Activated CD4-positive, alpha-beta memory T cell treated with anti-CD3 and anti-CD28 coated beads, Interleukin-2, amount 10 ng/mL, durations not matched to agents 7 days and 5 days (primary cell): ENCODE measurements around the gene ABCB9. TPM values are rescaled to one million over a fixed set of nuclear protein-coding genes. Genes with fewer than 3 reads are reported as not detected.

ENCODE experiments used
- CTCF ChIA-PET: fragments of 350-600 bp; sonication (Branson Sonifier 250); formaldehyde crosslinking; loops from one replicate; lab custom pipeline; 2021; ENCODE audit warnings: antibody characterized with exemption, inconsistent platforms; lab: Charles Lee
- POLR2A ChIA-PET: fragments of 350-600 bp; sonication (Branson Sonifier 250); formaldehyde crosslinking; loops from one replicate; lab custom pipeline; 2021; ENCODE audit warnings: antibody characterized with exemption; lab: Charles Lee
- DNase-seq: peaks from one replicate; pipeline ENCODE4 v3.0.0-alpha.2; 2020
- H3K27ac Mint-ChIP-seq: one replicate; pipeline ENCODE4 v1.8.0; 2021; ENCODE audit warnings: mild to moderate bottlenecking, mixed read lengths
- H3K27me3 Mint-ChIP-seq: one replicate; pipeline ENCODE4 v1.8.0; 2021; ENCODE audit warnings: mixed read lengths
- H3K36me3 Mint-ChIP-seq: one replicate; pipeline ENCODE4 v1.8.0; 2021; ENCODE audit warnings: low read depth, mixed read lengths
- H3K4me1 Mint-ChIP-seq: one replicate; pipeline ENCODE4 v1.8.0; 2021; ENCODE audit warnings: mixed read lengths
- H3K4me3 Mint-ChIP-seq: one replicate; pipeline ENCODE4 v1.8.0; 2021; ENCODE audit warnings: mild to moderate bottlenecking, mixed read lengths
- H3K9me3 Mint-ChIP-seq: one replicate; pipeline ENCODE4 v1.8.0; 2021; ENCODE audit warnings: mixed read lengths
- total RNA-seq, 2 experiments: library from RNA; stranded (reverse); gene quantifications; one replicate each; pipeline ENCODE4 v1.2.3, GENCODE V29; 2021

Gene ABCB9
- total RNA-seq, 2 experiments from 2014 or later = 3.2 to 3.3 TPM

- Mint-ChIP-seq H3K9me3 (no peaks in the 10 kb centered on the region), H3K36me3 (peaks cover 12% of the 10 kb centered on the region), H3K4me3 (peak overlapping the region; percentile 97), H3K4me1 (peaks cover 47% of the 10 kb centered on the region), H3K27me3 (no peaks in the 10 kb centered on the region), H3K27ac (peak overlapping the region; percentile 98)
- ChIA-PET CTCF (interaction anchor here (1.2 to 3.3 kb wide), 2 partner anchors 24 to 262 kb away, joined by 3 to 12 read pairs; no protein-coding TSS in a partner anchor), POLR2A (interaction anchor here (1.2 to 3.0 kb wide), 4 partner anchors 11 to 256 kb away, joined by 5 to 32 read pairs (median 8); partner anchors contain the start of genes ABCB9, MPHOSPH9 and MTRFR)
- no peak for DNase-seq
These were observed 10.3 kb upstream of the ABCB9 start for GRCh38 chr12:122976648-122976975.

DNA sequence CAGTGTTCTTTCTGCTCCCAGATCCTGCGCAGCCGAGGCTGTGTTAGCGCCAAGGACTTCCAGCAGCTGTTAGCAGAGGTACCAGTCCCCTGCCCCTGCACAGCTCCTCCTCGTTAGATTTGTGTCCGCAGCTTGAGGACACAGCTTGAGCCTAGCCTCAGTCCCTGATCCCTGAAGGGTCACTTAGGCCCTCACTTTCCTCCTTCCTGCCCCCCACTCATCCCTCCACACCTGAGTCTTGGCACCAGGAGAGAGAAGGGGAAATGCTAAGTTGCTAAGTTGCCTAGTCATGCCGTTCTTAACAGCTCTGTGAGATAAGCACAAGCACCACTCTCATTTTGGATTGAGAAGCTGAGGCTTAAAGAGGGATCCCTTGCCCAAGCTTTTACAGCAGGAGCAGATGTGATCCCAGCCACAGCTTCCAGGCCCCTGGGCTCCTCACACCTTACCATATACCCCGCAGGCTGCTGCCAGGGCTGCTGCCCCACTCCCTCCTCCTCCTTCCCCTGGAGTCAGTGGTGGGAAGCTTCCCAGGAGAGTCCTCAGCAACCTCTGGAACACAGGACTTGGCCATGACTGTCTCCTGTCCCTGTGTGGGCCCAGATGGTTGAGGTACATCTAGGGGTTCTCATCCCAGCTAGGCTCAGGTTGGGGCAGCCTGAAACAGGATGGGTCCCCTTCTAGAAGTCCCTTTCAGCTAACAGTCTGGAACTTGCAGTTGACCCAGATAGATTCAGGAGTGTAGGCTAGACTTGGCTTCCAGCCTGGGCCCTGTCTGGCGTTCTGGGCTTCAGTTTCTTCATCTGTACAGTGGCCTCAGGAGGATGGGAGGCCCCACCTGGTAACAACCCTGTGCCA is 9.8 kb upstream of the ABCB9 start:
- ChIA-PET POLR2A (interaction anchor here (0.8 to 3.0 kb wide), 15 partner anchors 10 to 389 kb away, joined by 3 to 46 read pairs (median 8); partner anchors contain the start of genes ABCB9, MPHOSPH9 and MTRFR), CTCF (interaction anchor here (1.1 to 3.3 kb wide), 4 partner anchors 23 to 262 kb away, joined by 3 to 12 read pairs (median 6); no protein-coding TSS in a partner anchor)
- peak overlapping the region; percentile 97 for H3K4me3 Mint-ChIP-seq
- H3K9me3 Mint-ChIP-seq = no peaks in the 10 kb centered on the region
- no peaks in the 10 kb centered on the region for H3K27me3 Mint-ChIP-seq
- H3K36me3 Mint-ChIP-seq = peaks cover 8% of the 10 kb centered on the region
- peak overlapping the region; percentile 98 for H3K27ac Mint-ChIP-seq
- no peak for DNase-seq
- peaks cover 44% of the 10 kb centered on the region for H3K4me1 Mint-ChIP-seq

GRCh38 chr12:122974892-122975789 is 8.9 kb upstream of the ABCB9 start, which contains the start of gene OGFOD2:
Gene OGFOD2, plus strand, starts transcription at chr12:122975244. Its CDS starts 8 bp downstream, at chr12:122975252.
- ChIA-PET CTCF (interaction anchor here (0.6 to 3.3 kb wide), 6 partner anchors 22 to 263 kb away, joined by 3 to 12 read pairs (median 4); no protein-coding TSS in a partner anchor), POLR2A (interaction anchor here (0.6 to 3.0 kb wide), 30 partner anchors 9 to 483 kb away, joined by 3 to 46 read pairs (median 4); partner anchors contain the start of genes ABCB9, MPHOSPH9, MTRFR and PITPNM2)
- H3K27me3 Mint-ChIP-seq = no peaks in the 10 kb centered on the region
- peaks cover 6% of the 10 kb centered on the region for H3K36me3 Mint-ChIP-seq
- H3K4me3 Mint-ChIP-seq = peak within 1 kb of the TSS; percentile 97
- H3K9me3 Mint-ChIP-seq = no peaks in the 10 kb centered on the region
- peak; percentile 95 for DNase-seq
- peak within 1 kb of the TSS; percentile 98 for H3K27ac Mint-ChIP-seq
- H3K4me1 Mint-ChIP-seq = peaks cover 42% of the 10 kb centered on the region

DNA sequence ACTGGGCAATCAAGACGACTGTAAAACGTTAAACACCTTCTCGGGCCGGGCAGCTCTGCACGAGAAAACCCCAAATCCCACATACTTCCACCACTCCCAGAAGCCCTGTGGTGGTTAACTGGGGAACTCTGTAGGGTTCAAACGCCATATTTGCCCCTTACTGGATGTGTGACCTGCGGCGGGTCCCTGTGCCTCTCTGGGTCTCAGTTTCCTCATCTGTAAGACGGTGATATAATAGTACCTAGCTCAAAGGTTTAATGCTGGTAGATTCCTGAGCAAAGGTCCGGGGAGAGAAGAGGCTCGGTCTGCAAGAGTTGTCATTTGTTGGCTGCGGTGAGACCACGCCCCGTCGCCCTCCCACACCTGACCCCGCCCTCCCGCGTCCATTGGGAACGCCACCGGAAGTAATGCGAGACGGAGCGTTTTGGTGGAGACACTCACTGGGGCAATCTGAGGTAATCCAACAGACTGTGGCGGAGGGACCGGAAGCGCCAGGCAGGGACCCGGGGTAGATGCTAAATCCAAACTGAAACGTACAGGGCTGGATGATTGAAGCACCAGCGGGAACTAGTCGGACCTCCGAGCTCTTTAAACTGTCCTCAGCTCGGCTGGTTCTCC is 8.1 kb upstream of the ABCB9 start:
- Mint-ChIP-seq H3K27ac (peak overlapping the region; percentile 98), H3K27me3 (no peaks in the 10 kb centered on the region)
- POLR2A ChIA-PET = interaction anchor here (0.6 to 3.0 kb wide), 28 partner anchors 8 to 484 kb away, joined by 3 to 46 read pairs (median 4); partner anchors contain the start of genes ABCB9, MPHOSPH9, MTRFR and PITPNM2

GRCh38 chr12:122969676-122970075 is 3.4 kb upstream of the ABCB9 start:
- H3K27me3 Mint-ChIP-seq = no peaks in the 10 kb centered on the region
- H3K27ac Mint-ChIP-seq = no peak overlapping the region
- H3K4me3 Mint-ChIP-seq = no peak overlapping the region
- POLR2A ChIA-PET = interaction anchor here (1.1 to 1.2 kb wide), 2 partner anchors 15 to 266 kb away, joined by 3 to 4 read pairs; no protein-coding TSS in a partner anchor
- H3K9me3 Mint-ChIP-seq = no peaks in the 10 kb centered on the region
- CTCF ChIA-PET = interaction anchor here (1.3 kb wide), 1 partner anchor 268 kb away, joined by 3 read pairs; no protein-coding TSS in a partner anchor
- H3K36me3 Mint-ChIP-seq = no peaks in the 10 kb centered on the region
- no peak for DNase-seq
- peaks cover 19% of the 10 kb centered on the region for H3K4me1 Mint-ChIP-seq

More for the DNA sequence above, 8.1 kb upstream of the ABCB9 start:
- peak; percentile 99 for DNase-seq
- Mint-ChIP-seq H3K36me3 (peaks cover 2% of the 10 kb centered on the region), H3K9me3 (no peaks in the 10 kb centered on the region), H3K4me3 (peak overlapping the region; percentile 97), H3K4me1 (peaks cover 34% of the 10 kb centered on the region)
- CTCF ChIA-PET = interaction anchor here (0.6 to 3.3 kb wide), 4 partner anchors 101 to 264 kb away, joined by 3 to 12 read pairs (median 6); no protein-coding TSS in a partner anchor

DNA sequence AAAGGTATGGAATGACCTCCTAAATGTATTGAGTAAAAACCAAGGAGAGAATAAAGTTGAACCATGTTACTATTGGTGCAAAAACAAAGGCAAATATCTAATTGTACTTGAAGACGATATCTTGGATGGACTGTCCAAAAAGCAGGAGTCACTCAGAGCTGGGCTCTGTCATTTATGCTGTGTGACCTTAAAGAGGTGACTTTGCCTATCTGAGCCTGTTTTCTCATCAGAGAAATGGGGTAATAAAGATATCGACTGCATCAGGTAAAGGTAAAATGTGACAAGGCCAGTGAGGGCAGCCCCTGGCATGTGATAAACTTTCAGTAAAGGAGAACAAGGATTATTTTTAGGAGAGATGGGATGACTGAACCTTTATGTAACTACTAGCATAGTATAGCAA is 1.8 kb upstream of the ABCB9 start:
- Mint-ChIP-seq H3K4me3 (no peak overlapping the region), H3K4me1 (peaks cover 13% of the 10 kb centered on the region), H3K9me3 (no peaks in the 10 kb centered on the region), H3K27ac (no peak overlapping the region), H3K27me3 (no peaks in the 10 kb centered on the region), H3K36me3 (no peaks in the 10 kb centered on the region)
- no peak for DNase-seq
- ChIA-PET POLR2A (no interaction called here), CTCF (interaction anchor here (1.0 to 1.1 kb wide), 2 partner anchors 11 to 174 kb away, joined by 3 to 4 read pairs; no protein-coding TSS in a partner anchor)

DNA sequence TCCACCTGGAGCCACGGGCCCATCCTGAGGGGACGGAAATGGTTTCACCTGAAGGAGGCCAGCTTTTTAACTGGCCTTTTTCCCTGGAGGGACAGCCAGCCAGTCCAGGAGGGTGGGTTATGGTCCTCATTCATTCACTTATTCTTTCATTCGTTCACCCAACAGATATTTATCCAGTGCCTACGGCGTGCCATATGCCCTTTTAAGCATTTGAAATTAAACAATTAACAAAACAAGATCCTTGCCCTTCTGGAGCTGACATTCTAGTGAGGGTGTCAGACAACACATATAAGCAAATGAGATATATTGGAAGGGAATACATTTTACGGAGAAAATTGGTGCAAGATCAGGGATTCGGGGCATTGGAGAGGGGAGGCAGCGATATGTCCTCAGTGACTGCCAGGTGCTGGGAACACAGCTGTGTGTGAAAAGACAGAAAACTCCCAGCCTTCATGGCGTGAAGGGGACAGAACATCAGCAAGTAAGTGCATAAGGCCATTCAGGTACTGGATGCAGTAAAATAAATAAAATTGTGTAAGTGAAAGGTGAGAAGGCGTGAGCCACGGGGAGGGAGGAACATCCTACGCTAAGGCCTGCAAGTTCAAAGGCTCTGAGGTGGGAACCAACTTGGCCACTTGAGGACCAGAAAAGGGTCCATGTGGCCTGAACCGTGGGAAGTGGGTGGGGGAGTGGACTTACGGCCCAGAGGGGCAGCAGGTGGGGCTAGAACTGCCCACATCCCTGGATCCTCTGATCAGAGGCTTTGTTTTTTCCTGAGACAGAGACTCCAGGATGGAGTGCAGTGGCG is 684 bp upstream of the ABCB9 start:
- ChIA-PET CTCF (interaction anchor here (0.8 to 1.7 kb wide), 5 partner anchors 12 to 271 kb away, joined by 3 to 7 read pairs (median 5); no protein-coding TSS in a partner anchor), POLR2A (interaction anchor here (1.0 to 2.8 kb wide), 6 partner anchors 8 to 266 kb away, joined by 3 to 32 read pairs (median 4); partner anchors contain the start of genes HIP1R, MPHOSPH9, MTRFR and OGFOD2)
- no peak for DNase-seq
- Mint-ChIP-seq H3K36me3 (no peaks in the 10 kb centered on the region), H3K4me3 (no peak overlapping the region), H3K27ac (no peak overlapping the region), H3K4me1 (peaks cover 10% of the 10 kb centered on the region), H3K27me3 (no peaks in the 10 kb centered on the region), H3K9me3 (no peaks in the 10 kb centered on the region)

DNA sequence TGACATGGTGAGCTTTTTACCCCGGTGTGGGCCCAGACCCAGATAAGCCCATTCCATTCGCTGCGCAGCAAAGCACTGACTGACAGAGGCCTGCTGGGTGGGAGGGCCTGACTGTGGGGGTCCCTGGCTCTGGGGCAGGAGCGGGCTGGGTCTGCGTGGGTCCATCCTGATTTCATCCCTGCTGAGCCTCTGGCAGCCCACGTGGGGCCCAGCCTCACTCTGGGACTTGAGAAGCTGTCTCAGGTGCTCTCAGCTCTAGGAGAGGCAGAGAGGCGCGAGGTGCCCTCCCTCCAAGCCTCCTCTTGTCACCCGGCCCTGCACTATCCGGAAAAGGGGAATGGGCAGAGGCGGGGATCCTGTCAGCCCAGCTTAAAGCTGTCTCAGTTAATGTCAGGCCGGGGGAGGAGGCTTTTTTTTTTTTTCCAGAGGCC is 927 bp downstream of the ABCB9 start:
- H3K9me3 Mint-ChIP-seq = no peaks in the 10 kb centered on the region
- H3K4me1 Mint-ChIP-seq = peaks cover 10% of the 10 kb centered on the region
- DNase-seq = no peak
- no peaks in the 10 kb centered on the region for H3K36me3 Mint-ChIP-seq
- H3K27ac Mint-ChIP-seq = no peak overlapping the region
- ChIA-PET POLR2A (interaction anchor here (0.8 to 2.8 kb wide), 3 partner anchors 9 to 268 kb away, joined by 3 to 32 read pairs (median 15); partner anchors contain the start of genes MPHOSPH9, MTRFR and OGFOD2), CTCF (interaction anchor here (1.2 to 1.7 kb wide), 2 partner anchors 12 to 105 kb away, joined by 4 to 5 read pairs; no protein-coding TSS in a partner anchor)
- peak overlapping the region; percentile 7 for H3K4me3 Mint-ChIP-seq
- no peaks in the 10 kb centered on the region for H3K27me3 Mint-ChIP-seq

DNA sequence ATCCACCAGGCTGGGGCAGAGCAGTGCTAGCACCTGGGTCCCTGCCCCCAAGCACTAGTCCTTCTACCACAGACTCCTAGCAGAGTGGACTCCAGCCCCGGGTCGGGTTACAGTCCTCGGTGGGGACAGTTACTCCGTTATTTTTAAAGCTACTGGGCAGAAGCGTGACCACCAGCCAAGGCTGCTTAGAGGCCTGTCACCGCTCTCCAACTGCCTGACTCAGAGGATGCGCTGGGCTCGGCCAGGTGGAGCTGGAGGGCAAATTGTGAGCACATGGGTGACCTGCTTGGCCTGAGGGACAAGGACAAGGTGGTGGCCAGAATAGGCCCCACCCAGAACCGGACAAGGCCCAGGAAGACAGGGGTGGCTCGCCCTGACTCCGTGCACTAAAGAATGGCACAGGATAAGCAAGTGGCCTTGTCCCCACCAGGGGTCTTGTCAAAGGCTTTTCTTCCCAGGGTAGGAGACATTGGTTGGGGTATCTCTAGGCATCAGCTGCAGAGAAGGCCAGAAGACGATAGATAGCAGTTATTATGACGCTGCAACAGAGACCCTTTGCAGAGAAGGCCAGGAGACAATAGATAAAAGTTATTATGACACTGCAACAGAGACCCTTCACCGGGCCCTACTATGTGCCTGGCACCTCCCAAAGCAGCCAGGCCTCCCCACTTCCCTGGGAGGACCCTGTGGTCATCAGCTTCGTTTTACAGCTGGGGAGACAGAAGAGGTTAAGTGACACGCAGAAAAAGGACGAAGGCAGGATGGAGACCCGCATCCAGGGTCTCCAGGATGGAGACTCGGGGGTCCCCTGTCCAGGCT is 1.6 kb downstream of the ABCB9 start:
- no peak for DNase-seq

GRCh38 chr12:122963941-122964265 is 2.4 kb downstream of the ABCB9 start:
- Mint-ChIP-seq H3K36me3 (no peaks in the 10 kb centered on the region), H3K27ac (no peak overlapping the region), H3K4me3 (no peak overlapping the region), H3K27me3 (no peaks in the 10 kb centered on the region), H3K9me3 (no peaks in the 10 kb centered on the region), H3K4me1 (peaks cover 10% of the 10 kb centered on the region)
- ChIA-PET CTCF (no interaction called here), POLR2A (interaction anchor here (0.9 to 1.6 kb wide), 2 partner anchors 11 to 269 kb away, joined by 3 to 6 read pairs; partner anchors contain the start of genes MPHOSPH9, MTRFR and OGFOD2)
- DNase-seq = no peak

More for the DNA sequence above, 1.6 kb downstream of the ABCB9 start:
- POLR2A ChIA-PET = interaction anchor here (0.8 to 2.8 kb wide), 4 partner anchors 8 to 268 kb away, joined by 3 to 32 read pairs (median 10); partner anchors contain the start of genes MPHOSPH9, MTRFR and OGFOD2
- H3K4me3 Mint-ChIP-seq = peak overlapping the region; percentile 34
- H3K9me3 Mint-ChIP-seq = no peaks in the 10 kb centered on the region
- H3K27ac Mint-ChIP-seq = no peak overlapping the region
- H3K4me1 Mint-ChIP-seq = peaks cover 10% of the 10 kb centered on the region
- H3K36me3 Mint-ChIP-seq = no peaks in the 10 kb centered on the region
- H3K27me3 Mint-ChIP-seq = no peaks in the 10 kb centered on the region
- CTCF ChIA-PET = interaction anchor here (1.2 kb wide), 1 partner anchor 12 kb away, joined by 4 read pairs; no protein-coding TSS in a partner anchor
